Breast epithelium (tissue), 4 donors: ENCODE measurements around the gene EGLN3. TPM values are rescaled to one million over a fixed set of nuclear protein-coding genes. Genes with fewer than 3 reads are reported as not detected.

Experiments
- DNase-seq, 2 donors: peaks; one replicate each; pipeline ENCODE4 v3.0.0-alpha.2; 2019; ENCODE audit warnings: low spot score in 2 of 2
- H3K27ac ChIP-seq, 2 donors: fragments of 200-600 bp; sonication (generic) in 1 of 2; one replicate each; pipeline ENCODE4 v1.5.1; 2016 to 2019; ENCODE audit warnings: mild to moderate bottlenecking in 1 of 2
- H3K27me3 ChIP-seq, 2 donors: fragments of 200-600 bp; sonication (generic) in 1 of 2; one replicate each; pipeline versions ENCODE4 v1.5.1 to v1.6.0; 2017 to 2019; ENCODE audit warnings: control low read depth in 1 of 2, mild to moderate bottlenecking in 1 of 2
- H3K36me3 ChIP-seq: fragments of 200-600 bp; one replicate; pipeline ENCODE4 v1.5.1; 2019
- H3K4me1 ChIP-seq, 2 donors: fragments of 200-600 bp; sonication (generic); one replicate each; pipeline ENCODE4 v1.5.1; 2016 to 2019; ENCODE audit warnings: control low read depth in 1 of 2
- H3K4me3 ChIP-seq, 3 donors: fragments of 200-600 bp; sonication (generic); 1 replicate in 2 of 3; 2 replicates in 1 of 3; pipeline ENCODE4 v1.5.1; 2016 to 2019; ENCODE audit warnings: mild to moderate bottlenecking in 3 of 3, moderate library complexity in 2 of 3
- H3K9me3 ChIP-seq, 2 donors: fragments of 200-600 bp; sonication (generic) in 1 of 2; one replicate each; pipeline ENCODE4 v1.5.1; 2016 to 2019; ENCODE audit warnings: control low read depth in 1 of 2
- CTCF ChIP-seq, 3 donors: fragments of 450-650 bp; IDR thresholded peaks; one replicate each; pipeline ENCODE4 v1.5.1; 2016 to 2017; ENCODE audit warnings: antibody characterized with exemption in 3 of 3, mild to moderate bottlenecking in 3 of 3, moderate library complexity in 3 of 3
- POLR2A ChIP-seq: fragments of 450-650 bp; IDR thresholded peaks from one replicate; pipeline ENCODE4 v1.6.1; 2016; ENCODE audit warnings: antibody characterized with exemption, mild to moderate bottlenecking, moderate library complexity
- POLR2AphosphoS5 ChIP-seq, 3 donors: sonication (generic); formaldehyde crosslinking; IDR thresholded peaks; one replicate each; pipeline ENCODE4 v1.6.1; 2017; ENCODE audit warnings: antibody characterized with exemption in 3 of 3
- intact Hi-C: fragments of 100-400 bp; cut with DNase I; formaldehyde crosslinking; loops from one replicate; pipeline ENCODE4 v1.15.1; 2023; ENCODE audit warnings: low total_unique reads
- total RNA-seq, 3 donors: library from RNA; depleted of rRNA; stranded (reverse); fragments of >200 nt; gene quantifications; one replicate each; pipeline ENCODE4 v1.1.0, GENCODE V29; 2016

Gene EGLN3
- total RNA-seq, 3 donors from 2014 or later = 3.2 to 16.4 (median 13.9) TPM

GRCh38 chr14:33925946-33926345 lies 24.9 kb downstream of the EGLN3 start:
- DNase-seq = no peak
- H3K36me3 ChIP-seq = no peaks in the 10 kb centered on the region

GRCh38 chr14:33925235-33925634 lies 25.6 kb downstream of the EGLN3 start:
- intact Hi-C loops = no loop called here
- no peaks in the 10 kb centered on the region for H3K4me1 ChIP-seq
- no peaks in the 10 kb centered on the region for H3K9me3 ChIP-seq
- no peaks in the 10 kb centered on the region for H3K36me3 ChIP-seq
- no peak for DNase-seq
- no peak overlapping the region for H3K4me3 ChIP-seq
- no peak overlapping the region for H3K27ac ChIP-seq
- H3K27me3 ChIP-seq = no peaks in the 10 kb centered on the region
- TF ChIP-seq POLR2AphosphoS5 (IDR thresholded peaks at IDR 0.05) = no peak
- TF ChIP-seq CTCF (IDR thresholded peaks at IDR 0.05) = no peak
- TF ChIP-seq POLR2A = no peak

More at GRCh38 chr14:33925946-33926345, 24.9 kb downstream of the EGLN3 start:
- Histone ChIP-seq H3K9me3 (no peaks in the 10 kb centered on the region), H3K27ac (no peak overlapping the region), H3K27me3 (no peaks in the 10 kb centered on the region), H3K4me3 (no peak overlapping the region), H3K4me1 (no peaks in the 10 kb centered on the region)
- TF ChIP-seq POLR2A = no peak
- TF ChIP-seq POLR2AphosphoS5 (IDR thresholded peaks at IDR 0.05) = no peak
- TF ChIP-seq CTCF (IDR thresholded peaks at IDR 0.05) = no peak
- intact Hi-C loops = no loop called here

GRCh38 chr14:33924566-33925100 lies 26.2 kb downstream of the EGLN3 start:
- Histone ChIP-seq H3K4me3 (no peak overlapping the region), H3K27ac (no peak overlapping the region), H3K27me3 (no peaks in the 10 kb centered on the region), H3K4me1 (no peaks in the 10 kb centered on the region), H3K9me3 (no peaks in the 10 kb centered on the region), H3K36me3 (no peaks in the 10 kb centered on the region)
- no peak for DNase-seq
- intact Hi-C loops = no loop called here
- no peak for TF ChIP-seq CTCF (IDR thresholded peaks at IDR 0.05)
- TF ChIP-seq POLR2AphosphoS5 (IDR thresholded peaks at IDR 0.05) = no peak
- TF ChIP-seq POLR2A = no peak

- no peak for DNase-seq
- Histone ChIP-seq H3K36me3 (no peaks in the 10 kb centered on the region), H3K9me3 (no peaks in the 10 kb centered on the region), H3K27ac (no peak overlapping the region), H3K27me3 (no peaks in the 10 kb centered on the region), H3K4me1 (no peaks in the 10 kb centered on the region), H3K4me3 (no peak overlapping the region)
- intact Hi-C loops = no loop called here
- TF ChIP-seq CTCF (IDR thresholded peaks at IDR 0.05) (no peak), POLR2A (no peak), POLR2AphosphoS5 (IDR thresholded peaks at IDR 0.05) (no peak)
These were observed 28.7 kb downstream of the EGLN3 start for GRCh38 chr14:33922125-33922524.

GRCh38 chr14:33918256-33918655 lies 32.6 kb downstream of the EGLN3 start:
- no peak for DNase-seq
- Histone ChIP-seq H3K4me1 (no peaks in the 10 kb centered on the region), H3K27me3 (no peaks in the 10 kb centered on the region), H3K9me3 (no peaks in the 10 kb centered on the region), H3K27ac (no peak overlapping the region), H3K36me3 (no peaks in the 10 kb centered on the region), H3K4me3 (no peak overlapping the region)
- intact Hi-C loops = no loop called here
- TF ChIP-seq CTCF (IDR thresholded peaks at IDR 0.05) (no peak), POLR2A (no peak), POLR2AphosphoS5 (IDR thresholded peaks at IDR 0.05) (no peak)
